GM19324 (cell line): ENCODE data around the gene NUP214.
"Not testable (repeated sequence)": the region's sequence is repeated elsewhere in the genome, so short reads cannot be mapped to it uniquely, and the experiment has no call there.

Source experiments
- ATAC-seq: cut with Tn5 transposase; IDR thresholded peaks from one replicate; pipeline ENCODE4 v1.9.1; 2021; ENCODE audit warnings: mild to moderate bottlenecking, moderate library complexity; ENCODE audit not compliant: unreplicated experiment, low FRiP score

The NUP214 gene

DNA sequence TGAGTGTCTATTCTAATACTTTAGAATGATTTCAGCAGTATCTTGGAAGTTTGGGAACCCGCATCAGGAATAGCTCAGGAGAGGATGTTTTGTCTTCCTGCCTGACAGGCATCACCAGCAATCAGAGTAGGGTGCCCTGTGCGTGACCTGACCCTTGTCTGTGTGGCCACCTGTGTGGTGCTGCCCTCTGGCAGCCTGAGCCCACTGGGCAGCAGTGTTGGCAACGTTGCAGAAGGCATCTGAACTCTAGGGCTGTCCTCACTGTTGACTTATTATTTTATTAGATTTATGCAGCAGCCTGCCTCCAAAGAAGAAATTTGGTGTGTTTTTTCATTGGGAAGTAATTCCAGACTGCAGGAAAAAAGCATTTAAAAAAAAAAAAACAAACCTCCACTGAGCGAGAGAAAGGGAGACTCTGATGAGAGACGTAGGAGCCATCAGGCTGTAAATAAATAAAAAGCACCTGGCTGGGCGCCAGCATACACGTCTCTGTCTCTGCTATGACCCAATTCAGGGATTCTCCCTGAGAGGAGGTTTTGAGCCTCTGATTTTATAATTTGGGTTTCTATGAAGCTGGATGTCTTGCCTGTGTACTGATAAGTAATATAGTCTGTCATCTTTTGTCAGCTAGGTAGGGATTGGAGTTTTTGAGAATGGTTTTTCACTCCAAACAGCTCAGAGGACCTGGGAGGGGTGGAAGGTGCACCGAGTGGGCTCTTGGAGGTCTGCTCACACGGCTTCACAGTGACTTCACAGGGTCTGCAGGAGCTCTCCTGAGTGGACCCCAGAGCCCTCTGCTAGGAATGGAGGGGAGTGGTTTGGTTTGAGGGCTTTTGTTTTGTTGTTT is 101.9 kb downstream of the NUP214 start:
- no peak for ATAC-seq

DNA sequence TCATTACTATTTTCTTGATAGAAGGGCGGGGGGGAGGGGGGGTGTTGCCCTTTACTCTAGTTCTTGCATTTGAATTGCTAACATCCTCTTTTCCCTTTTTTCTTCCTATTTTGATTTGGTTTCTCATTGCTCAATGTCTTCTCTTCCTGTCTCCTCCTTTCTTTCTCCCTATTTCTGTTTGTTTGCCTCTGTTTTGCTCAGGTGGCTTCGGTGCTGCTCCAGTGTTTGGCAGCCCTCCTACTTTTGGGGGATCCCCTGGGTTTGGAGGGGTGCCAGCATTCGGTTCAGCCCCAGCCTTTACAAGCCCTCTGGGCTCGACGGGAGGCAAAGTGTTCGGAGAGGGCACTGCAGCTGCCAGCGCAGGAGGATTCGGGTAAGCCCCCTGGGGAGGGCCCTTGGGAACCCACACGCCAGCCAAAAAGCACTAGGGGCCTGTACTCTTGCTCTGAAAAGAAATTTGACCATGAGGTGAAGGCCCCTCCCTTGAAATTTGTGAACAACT is 102.6 kb downstream of the NUP214 start:
- ATAC-seq, result no peak

DNA sequence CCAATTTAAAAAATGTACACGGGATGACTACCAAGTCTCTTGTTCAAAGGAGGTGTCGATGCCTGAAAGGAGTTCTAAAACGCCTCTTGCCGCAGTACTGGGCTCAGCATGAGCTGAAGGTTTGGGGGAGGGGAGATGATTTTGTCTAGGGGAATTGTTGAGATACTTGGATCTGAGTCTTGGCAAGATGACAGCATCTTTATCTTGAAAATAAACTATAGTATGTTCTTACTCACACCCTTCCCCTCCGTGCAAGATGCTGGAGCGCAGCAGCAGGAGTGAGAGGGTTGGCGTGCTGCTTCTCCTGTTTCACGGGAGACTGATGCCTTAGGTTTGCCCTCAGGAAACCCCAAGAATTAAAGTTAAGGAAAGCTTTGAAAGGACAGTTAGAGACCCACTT is 103.6 kb downstream of the NUP214 start:
- no peak for ATAC-seq

DNA sequence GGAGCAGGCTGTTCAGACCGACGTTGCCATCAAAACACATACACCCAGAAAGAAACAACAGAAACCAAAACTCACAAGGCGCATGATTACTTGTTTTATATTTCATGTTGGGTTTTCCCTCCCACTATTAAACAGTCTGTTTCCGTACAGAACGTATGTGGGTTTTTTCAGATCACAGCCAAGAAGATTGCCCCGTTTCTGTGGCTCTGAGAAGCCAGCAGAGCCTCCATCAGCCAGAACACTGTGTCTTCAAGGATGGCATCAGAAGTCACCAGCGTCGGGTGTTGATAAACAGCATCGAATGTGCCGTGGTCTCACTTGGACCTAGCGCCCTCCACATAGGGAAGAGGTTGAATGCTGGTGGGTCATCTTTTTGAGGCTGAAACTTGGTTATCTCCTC is 108.2 kb downstream of the NUP214 start:
- ATAC-seq, result no peak

DNA sequence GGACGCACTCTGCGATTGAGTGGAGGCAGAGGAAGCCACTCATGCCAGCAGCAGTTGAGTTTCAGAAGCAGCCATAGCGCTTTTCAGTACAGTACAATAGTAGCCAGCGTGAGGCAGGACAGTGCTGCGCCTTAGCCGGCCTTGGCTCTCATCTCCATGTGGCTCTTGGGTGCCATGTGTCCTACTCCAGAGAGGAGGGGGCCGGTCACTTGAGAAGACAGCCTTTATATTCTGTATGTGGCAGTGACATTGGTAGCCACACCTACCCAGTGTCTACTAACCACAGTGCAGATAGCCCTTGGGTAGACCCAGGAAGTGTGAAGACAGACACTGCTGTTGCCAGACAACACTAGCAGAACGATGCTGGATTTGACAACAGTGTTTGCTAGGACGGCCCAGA is 108.6 kb downstream of the NUP214 start:
- no peak for ATAC-seq

DNA sequence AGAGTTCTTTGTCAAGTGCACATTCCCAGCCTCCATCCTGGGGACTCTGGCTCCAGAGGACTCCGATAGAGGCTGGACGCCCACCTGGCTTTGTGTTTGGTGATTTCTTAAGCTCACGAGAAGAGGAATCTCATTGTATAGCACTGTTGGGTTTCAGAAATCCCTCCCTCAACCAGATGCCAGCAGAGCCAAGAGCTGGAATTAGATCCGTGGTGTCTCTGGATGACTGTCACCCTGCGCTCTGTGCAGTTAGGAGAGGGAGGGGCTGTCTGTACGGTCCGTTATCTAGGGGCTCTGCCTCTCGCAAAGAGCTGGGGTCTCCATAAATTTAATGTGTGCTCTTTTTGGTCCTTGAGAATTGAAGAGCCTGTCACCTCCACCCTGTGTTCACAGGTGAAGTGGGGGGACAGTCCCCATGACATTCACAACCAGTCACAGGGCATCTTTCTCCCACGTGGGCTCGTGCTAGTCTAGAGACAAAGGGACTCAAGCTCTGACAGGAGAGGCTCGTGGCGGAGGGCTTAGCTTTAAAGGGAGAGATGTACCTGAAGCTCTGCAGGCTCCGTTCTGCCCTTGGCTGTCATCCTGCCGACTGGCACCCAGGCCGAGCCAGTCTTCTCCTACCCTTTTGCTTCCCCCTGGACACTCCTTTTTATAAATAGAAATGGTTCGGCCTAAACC is 109.6 kb downstream of the NUP214 start:
- ATAC-seq, result no peak

DNA sequence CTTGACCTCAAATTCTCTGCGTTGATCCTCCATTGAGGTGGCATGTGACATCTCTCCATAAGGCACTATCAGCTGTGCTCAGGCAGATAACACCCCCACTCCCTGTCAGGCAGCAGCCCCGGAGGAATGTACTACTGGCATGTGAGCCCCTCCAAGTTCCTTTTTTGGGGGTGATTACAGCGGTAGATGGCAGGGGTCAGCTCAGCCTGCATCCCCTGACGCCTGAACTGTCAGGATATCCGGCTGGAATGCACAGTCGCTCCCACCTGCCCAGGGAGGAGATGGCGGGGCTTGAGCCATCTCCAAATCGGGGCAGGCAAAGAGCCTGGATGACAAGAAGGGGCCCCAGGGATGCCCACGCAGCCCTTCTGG is 110.1 kb downstream of the NUP214 start:
- ATAC-seq, result no peak

DNA sequence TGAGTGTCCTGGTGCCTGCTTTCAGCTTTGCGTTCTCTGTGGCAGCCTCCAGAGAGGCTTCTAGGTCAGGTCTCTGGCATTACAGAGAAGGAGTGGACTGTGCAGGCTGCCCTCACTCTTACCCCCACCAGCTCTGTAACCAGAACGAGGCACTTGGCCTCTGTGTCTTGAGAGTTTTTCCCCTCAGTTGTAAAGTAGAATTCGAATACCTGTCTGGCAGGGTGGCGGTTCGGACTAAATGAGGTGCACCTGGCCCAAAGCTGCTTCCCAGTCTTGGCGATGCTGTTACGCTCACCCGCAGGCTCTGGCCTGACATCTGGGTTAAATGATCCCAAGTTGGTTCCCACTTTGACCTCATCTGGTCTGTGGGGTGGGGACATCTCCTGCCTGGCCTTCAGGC is 110.8 kb downstream of the NUP214 start:
- ATAC-seq, result no peak

DNA sequence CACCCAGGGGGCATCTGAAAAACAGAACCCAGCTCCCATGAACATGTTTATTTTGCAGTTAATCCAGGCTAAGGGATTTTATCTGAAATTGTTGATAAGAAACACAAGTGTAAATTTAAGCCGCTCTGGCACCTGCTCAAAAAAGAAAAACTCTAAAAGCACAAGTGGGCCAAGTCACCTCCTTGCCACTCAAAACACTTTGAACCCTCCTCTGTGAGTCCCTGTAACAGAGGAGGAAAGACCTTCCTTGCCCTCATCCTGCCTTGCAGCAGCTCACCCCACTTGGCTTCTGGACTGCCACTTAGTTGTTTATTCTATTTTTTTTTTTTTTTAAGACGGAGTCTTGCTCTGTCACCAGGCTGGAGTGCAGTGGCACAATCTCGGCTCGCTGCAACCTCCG is 111.4 kb downstream of the NUP214 start:
- no peak for ATAC-seq

DNA sequence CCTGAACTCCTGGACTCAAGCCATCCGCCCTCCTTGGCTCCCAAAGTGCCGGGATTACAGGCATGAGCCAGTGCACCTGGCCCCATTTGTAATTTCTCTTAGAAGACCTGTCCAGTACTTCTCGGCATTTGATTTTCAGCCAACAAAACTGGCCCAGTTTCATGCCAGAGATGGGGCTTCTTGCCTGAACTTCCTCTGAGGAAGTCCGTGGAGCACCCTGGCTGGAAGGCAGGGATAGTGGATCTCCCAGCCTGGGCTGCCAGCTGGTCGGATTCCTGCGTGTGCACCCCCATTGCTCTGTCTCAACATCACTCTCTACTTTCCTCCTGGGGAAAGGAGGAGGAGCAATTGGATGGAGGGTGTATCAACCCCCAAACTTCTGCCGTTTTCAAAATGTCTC is 111.9 kb downstream of the NUP214 start:
- no peak for ATAC-seq

DNA sequence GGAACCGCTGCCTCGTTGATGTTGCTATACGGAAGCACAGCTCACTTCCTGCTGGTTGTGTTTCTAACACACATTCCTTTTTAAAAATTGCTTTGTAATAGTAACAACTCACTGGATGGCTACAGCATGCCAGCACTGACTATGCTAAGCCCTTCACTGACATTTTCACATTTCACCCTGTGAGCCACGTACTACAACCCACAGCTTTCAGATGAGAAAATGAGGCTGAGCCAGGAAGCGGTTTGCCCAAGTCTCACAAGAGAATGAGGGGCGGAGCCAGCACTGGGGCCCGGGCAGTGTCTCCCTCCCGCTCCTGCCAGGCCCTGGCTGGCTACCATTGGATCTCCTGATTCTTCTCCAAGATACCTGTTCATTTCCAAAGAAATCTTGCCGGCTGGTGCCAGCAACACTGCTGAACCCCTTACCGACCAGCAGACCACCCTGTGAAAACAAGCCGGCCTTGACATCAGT is 112.6 kb downstream of the NUP214 start:
- peak; percentile 74 for ATAC-seq

DNA sequence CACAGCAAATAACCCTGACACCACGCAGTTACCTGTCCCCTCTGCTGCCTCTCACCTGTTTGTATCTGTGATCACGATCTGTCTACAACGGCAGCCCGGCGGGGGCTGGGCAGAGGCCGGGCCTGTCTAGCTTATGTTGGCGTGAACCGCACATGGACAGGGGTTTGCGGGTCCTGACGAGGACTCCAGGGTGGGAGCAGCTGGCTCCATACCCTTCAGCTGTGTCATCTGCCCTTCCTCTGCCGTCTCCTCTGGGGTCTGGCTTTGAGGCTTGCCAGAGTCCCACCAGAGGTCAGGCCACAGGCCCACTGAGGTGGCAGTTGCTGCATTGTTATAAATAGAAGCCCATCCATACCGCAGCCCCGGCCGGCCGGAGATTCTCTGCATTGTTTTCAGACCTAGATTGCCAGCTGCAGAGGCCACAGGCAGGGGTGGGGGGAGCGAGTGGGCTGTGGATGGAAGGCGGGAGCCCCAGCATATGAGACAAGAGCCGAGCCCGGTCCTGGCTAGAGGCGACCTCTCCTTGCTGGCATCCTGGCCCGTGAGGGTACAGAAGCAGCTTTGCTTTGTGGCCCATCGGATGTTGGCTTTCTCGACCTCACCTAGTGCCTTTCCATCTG is 113.1 kb downstream of the NUP214 start:
- ATAC-seq, result peak; percentile 12

DNA sequence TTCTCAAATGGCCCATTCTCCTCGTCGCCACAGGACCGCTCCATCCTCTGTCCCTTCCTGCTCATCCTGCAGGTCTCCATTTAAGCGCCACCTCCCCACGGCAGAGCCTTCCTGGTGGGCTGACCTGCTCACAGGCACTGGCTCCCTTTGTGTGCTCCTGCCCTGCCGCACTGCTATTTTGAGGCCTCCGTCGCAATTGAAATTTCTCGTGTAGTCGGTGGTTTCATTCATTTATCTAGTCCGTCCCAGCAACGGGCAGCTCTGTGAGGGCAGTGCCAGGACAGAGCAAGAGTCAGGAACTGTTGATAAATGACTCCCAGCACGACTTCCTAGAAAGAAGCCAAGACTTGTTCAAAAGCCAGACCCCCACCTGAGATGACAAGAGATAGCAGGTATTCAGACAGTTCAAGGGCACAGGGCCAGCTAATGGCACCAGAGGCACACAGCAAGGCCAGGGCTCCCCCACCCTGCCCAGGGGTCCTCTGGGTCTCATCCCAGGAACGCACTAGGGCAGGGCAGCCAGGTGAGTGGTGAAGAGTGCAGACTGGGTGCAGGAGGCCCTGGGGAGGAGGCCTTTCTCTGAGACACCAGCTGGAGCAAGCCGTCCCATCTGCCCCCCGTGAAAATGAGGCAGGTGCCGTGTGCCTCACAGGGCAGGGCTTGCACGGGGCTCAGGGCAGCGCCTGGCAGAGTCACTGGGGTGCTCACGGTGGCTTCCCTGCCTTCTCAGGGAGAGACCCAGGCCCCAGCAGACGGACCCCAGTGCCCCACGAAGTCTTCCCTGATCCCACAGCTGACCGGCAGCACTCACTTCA is 114.0 kb downstream of the NUP214 start:
- ATAC-seq, result no peak

DNA sequence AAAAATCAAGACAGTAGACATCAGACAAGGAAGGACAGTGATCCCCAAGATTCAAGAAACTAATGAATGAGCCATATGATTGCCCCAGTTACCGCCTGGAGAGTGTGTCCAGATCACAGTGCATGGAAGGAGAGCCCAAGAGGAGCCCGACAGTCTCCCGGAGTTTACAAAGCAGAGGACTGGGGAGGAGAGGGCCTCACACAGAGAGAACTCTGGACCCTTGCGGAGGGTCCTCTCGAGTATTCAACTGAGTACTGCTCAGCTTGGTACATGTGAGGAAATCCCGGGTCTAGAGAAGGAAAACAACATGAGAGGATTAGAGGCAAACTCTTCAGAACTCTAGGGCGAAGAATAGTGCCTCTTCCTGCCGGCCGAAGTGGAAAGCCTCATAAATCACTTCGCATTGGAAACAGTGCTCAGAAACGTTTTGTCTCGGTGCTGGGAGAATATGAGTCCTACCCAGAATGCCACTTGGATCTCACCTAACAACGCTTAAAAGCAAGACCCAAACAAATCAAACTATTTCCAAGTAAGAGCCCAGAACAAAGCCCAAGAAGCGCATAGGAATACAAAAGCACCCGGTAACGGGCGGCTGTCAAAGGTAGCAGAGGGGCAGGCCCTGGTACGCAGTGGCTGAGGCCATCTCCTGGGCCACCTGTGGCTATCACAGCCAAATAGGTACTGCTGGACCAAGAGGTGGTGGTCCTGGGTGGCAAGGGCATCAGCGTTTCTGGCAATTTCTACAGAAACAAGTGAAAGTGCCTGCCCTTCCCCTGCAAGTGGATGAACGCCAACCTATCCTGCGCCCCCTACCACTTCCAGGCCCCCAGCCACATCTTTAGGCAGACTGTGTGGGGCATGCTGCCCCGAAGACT is 114.9 kb downstream of the NUP214 start:
- no peak for ATAC-seq

DNA sequence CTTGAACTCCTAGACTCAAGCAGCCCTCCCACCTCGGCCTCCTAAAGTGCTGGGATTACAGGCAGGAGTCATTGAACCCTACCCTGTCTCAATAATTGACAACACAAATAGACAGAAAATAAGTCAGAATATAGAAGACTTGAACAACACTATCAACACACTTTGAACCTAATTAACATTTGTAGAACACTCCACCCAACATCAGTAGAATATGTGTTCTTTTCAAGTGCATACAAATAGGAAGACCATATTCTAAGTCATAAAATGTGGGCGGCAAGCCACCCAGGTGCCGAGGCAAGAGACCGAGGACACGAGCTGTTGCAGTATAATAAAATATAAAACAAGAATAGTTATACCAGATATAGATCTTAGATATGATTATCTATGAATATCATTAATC is 118.9 kb downstream of the NUP214 start:
- ATAC-seq, result not testable (repeated sequence)

DNA sequence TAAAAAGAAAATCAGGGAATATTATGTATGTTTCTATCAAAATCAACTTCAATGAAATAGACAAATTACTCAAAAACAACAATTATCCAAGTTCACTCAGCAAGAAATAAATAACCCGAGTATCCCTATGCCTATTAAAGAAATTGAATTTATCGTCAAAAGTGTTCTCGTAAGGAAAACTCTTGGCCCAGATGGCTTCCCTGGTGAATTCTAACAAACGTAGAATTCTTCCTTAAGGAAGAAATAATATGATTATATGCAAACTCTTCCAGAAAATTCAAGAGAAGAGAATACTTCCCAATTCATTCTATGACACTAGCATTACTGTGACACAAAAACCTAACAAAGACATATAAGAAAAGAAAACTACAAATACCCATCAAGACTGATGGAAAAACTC is 121.2 kb downstream of the NUP214 start:
- no peak for ATAC-seq

DNA sequence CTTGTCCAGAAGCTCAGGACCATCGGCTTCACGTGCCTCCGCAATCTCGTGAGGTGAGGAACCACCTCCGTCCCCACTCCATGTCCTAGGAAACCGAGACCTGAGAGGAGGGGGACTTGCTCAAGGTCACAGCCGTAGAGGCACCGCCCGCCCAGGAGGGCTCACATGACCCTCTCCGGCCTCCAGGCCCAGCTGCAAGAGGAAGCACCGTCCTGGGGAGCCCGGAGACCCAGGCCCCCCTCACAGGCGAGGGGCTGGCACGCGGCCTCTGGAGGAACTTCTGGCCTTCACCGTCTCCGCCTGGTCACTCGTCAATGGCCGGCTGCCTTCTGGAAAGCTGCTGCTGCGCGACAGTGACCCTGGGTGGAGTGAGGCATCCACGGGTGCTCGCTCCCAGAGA is 126.7 kb downstream of the NUP214 start:
- ATAC-seq, result peak; percentile 6

DNA sequence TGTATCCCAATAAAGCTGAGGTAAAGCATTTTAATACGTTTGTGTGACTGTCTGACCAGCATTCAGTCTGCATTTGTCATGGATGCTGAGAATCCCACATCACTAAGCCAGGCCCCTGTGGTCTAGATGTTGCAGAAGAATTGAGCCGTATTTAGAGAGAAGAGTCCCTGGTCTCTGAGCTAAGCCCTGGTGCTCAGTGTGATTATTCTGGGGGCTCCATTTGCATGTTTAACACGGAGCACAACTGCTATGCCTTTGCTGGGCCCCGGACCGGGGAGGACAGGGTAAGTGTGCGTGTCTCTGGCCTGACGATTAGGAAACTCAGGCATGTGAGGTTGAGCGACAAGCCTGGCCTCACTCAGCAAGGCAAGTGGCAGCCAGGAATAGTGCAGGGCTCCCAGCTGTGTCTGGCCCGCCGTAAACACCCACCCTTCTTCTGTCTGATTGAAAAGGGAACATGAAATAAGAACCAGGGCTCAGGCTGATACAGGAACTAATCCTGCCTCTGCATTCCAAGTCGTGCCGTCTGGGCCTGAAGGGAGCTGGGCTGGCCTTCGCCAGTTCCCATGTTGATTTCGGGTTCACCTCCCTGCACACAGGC is 128.6 kb downstream of the NUP214 start:
- no peak for ATAC-seq

DNA sequence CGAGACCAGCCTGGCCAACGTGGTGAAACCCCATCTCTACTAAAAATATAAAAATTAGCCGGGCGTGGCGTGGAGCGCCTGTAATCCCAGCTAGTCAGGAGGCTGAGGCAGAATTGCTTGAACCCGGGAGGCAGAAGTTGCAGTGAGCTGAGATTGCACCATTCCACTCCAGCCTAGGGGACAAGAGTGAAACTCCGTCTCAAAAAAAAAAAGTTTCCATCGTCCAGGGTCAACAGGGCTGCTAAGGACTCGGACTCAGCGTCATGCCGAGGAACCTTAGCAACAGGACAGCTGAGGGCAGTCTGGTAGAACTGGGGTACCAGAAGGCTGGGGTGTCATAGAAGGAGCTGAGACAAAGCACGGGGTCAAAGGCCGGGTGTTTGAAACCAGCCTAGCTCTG is 129.2 kb downstream of the NUP214 start:
- ATAC-seq, result no peak
